ENCODE results near the gene RBM45. TPM values are rescaled to one million over a fixed set of nuclear protein-coding genes. Genes with fewer than 3 reads are reported as not detected.

Gene RBM45
- total RNA-seq, 3 donors from 2014 or later = 13.4 to 18.3 (median 14.5) TPM

GRCh38 chr2:178163395-178163794 lies 51.2 kb downstream of the RBM45 start:
- intact Hi-C loops (cut with DNase I, micrococcal nuclease) = no loop called here

GRCh38 chr2:178163911-178164310 lies 51.7 kb downstream of the RBM45 start:
- TF ChIP-seq CTCF (IDR thresholded peaks at IDR 0.05) = no peak
- no peak for DNase-seq
- intact Hi-C loops (cut with DNase I, micrococcal nuclease) = no loop called here
- Histone ChIP-seq H3K9me3 (no peaks in the 10 kb centered on the region), H3K36me3 (ENCODE audit: low read depth) (no peaks in the 10 kb centered on the region), H3K4me1 (ENCODE audit: low read depth) (no peaks in the 10 kb centered on the region), H3K4me3 (no peak overlapping the region)
- no peak for ATAC-seq

More at GRCh38 chr2:178163395-178163794, 51.2 kb downstream of the RBM45 start:
- no peak for TF ChIP-seq CTCF (IDR thresholded peaks at IDR 0.05)
- ATAC-seq (no peak), DNase-seq (no peak)
- no peaks in the 10 kb centered on the region for H3K36me3 ChIP-seq (ENCODE audit: low read depth)
- H3K9me3 ChIP-seq = no peaks in the 10 kb centered on the region
- H3K4me3 ChIP-seq = no peak overlapping the region
- no peaks in the 10 kb centered on the region for H3K4me1 ChIP-seq (ENCODE audit: low read depth)

- DNase-seq (no peak), ATAC-seq (no peak)
- no peaks in the 10 kb centered on the region for H3K4me1 ChIP-seq (ENCODE audit: low read depth)
- H3K36me3 ChIP-seq (ENCODE audit: low read depth) = no peaks in the 10 kb centered on the region
- H3K9me3 ChIP-seq = no peaks in the 10 kb centered on the region
- intact Hi-C loops (cut with DNase I, micrococcal nuclease) = no loop called here
- H3K4me3 ChIP-seq = no peak overlapping the region
- no peak for TF ChIP-seq CTCF (IDR thresholded peaks at IDR 0.05)
Observed at GRCh38 chr2:178173657-178174056, 61.4 kb downstream of the RBM45 start.

- intact Hi-C loops (cut with DNase I, micrococcal nuclease) = no loop called here
- TF ChIP-seq CTCF (IDR thresholded peaks at IDR 0.05) = no peak
- peak; percentile 41 for ATAC-seq
- no peaks in the 10 kb centered on the region for H3K9me3 ChIP-seq
- no peak for DNase-seq
- H3K36me3 ChIP-seq (ENCODE audit: low read depth) = no peaks in the 10 kb centered on the region
- no peak overlapping the region for H3K4me3 ChIP-seq
- no peaks in the 10 kb centered on the region for H3K4me1 ChIP-seq (ENCODE audit: low read depth)
Observed at GRCh38 chr2:178177066-178177679, 64.9 kb downstream of the RBM45 start.

Other genes with a start within 250 kb of the RBM45 start
- 1 to 10 TPM; 1.0 to 3.2 (median 2.7) TPM for gene PDE11A, start 39.7 kb upstream of the RBM45 start, total RNA-seq
- gene OSBPL6, start 82.1 kb downstream of the RBM45 start, total RNA-seq = 1 to 10 TPM; 1.3 to 2.7 (median 1.5) TPM